Camera-type eye (tissue), 1 donor: ENCODE measurements around the gene POLE2. TPM values are rescaled to one million over a fixed set of nuclear protein-coding genes. Genes with fewer than 3 reads are reported as not detected.

Experiments
- total RNA-seq: library from RNA; depleted of rRNA; stranded (reverse); fragments of >200 nt; gene quantifications from one replicate; pipeline ENCODE4 v1.2.3, GENCODE V29; 2014

The POLE2 gene
- 14.3 TPM for total RNA-seq

DNA sequence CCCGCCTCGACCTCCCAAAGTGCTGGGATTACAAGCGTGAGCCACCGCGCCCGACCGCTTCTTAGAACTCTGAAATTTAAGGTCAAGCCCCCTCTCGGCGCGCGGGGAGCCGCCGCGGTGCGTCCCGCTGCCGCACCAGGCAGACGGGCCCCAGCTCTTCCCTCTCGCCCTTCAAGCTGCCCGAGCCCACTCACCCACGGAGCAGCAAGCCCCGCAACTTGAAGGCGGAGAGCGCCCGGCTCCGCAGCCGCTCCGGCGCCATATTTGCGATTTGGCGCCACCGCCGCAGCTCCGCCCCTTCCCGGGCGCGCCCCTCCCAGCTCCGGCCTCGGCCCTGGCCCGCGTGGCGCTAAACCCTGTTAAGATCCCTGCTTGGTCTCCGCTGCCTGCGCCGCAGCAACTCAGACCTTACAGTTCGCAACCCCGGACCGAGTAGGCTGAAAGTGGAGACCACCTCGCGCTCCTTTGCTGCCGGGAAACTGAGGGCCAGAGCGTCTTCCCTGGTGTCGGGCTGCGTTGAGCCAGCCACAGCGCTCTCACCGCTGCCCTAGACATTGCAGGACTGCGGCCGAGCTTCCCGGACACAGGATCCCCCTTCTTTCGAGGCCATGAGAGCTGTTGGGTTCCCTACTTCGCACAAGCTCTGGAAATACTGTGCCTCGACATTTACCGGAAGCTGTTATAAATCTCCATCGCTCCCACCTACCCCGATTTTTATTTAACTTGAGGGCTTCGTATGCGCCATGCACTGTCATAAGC, at the start of gene POLE2:
Gene POLE2 (minus strand): TSS at position 273 of the 759 bp plus-strand sequence. CDS start 11 bp downstream, at position 262.

DNA sequence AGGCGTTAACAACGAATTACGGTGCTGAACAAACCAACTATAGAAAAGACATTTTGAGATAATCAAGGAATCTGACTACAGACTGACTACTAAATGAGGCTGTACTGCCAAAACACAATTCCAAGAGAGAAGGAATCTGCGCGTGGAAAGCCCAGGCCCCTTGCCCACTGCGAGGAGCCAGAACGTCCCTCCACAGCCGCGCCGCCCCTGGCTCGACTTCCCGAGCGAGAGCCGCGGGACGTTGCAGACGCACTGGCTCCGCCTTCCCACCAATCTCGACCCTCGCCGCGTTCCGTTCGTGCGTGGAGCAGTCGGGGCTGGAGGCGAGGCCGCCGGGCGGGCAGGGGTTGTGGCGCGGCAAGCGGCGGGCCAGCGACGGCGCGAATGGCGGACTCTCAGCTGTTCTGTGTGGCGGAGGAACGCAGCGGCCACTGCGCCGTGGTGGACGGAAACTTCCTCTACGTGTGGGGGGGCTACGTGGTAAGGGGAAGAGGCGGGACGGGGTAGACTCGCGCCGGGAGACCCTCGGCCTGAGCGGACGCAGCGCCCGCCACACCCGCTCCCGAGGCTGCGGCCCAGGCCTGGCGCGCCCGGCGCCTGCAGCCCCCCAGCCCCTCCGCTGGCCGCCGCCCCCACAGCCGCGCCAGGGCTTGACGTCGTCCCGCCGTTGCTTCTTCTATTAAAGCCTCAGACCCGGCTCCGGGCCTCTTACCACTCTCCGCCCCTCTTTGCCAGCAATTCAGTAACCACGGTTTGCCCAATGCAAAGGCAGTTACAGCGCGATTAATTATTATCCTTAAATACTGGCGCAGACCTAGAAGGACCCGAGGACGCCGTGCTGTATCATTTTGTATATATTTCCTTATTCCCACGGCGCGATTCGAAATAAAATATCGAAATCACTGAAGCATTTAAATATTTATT, 5.1 kb upstream of the POLE2 start, which contains the start of gene KLHDC1:
Gene KLHDC1 (plus strand): TSS at position 310 of the 924 bp plus-strand sequence. CDS start 75 bp downstream, at position 385.

DNA sequence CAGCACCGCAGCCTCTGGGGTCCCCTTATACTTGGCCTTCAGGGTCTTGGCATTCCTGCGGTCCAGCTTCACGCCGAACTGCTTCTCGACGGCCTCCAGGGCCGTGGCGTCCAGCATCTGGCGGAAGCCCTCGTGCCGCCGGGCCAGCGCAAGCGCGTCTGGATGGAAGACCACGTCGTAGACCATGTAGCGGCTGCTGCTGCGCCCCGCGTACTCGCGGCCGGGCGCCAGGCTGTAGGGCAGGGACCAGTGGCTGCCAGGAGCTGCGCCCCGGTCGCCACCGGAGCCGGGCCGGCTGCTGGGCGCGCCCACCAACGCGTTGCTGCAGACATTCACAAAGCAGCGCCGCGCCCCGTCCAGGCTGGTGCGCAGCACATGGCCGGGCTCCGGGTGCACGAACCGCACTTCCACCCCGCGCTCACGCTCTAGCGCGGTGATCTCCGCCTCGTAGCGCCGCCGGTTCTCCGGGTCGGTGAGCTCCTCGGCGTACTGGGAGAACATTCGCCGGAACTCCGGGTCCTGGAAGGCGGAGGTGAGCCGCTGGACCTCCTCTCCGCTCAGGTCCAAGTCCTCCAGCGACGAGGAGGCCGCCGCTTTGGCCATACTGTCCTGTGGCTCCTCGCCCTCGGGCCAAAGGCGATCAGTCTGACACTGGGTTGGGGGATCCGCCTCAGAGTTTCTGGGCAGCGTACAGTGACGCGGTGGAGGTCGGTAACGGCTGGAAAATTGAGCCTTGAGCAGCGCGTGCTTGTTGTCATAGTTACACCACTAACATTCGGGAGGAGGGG, 53.3 kb downstream of the POLE2 start, which contains the start of gene DNAAF2:
Gene DNAAF2 (minus strand): TSS at position 698 of the 788 bp plus-strand sequence. CDS start 95 bp downstream, at position 603.

DNA sequence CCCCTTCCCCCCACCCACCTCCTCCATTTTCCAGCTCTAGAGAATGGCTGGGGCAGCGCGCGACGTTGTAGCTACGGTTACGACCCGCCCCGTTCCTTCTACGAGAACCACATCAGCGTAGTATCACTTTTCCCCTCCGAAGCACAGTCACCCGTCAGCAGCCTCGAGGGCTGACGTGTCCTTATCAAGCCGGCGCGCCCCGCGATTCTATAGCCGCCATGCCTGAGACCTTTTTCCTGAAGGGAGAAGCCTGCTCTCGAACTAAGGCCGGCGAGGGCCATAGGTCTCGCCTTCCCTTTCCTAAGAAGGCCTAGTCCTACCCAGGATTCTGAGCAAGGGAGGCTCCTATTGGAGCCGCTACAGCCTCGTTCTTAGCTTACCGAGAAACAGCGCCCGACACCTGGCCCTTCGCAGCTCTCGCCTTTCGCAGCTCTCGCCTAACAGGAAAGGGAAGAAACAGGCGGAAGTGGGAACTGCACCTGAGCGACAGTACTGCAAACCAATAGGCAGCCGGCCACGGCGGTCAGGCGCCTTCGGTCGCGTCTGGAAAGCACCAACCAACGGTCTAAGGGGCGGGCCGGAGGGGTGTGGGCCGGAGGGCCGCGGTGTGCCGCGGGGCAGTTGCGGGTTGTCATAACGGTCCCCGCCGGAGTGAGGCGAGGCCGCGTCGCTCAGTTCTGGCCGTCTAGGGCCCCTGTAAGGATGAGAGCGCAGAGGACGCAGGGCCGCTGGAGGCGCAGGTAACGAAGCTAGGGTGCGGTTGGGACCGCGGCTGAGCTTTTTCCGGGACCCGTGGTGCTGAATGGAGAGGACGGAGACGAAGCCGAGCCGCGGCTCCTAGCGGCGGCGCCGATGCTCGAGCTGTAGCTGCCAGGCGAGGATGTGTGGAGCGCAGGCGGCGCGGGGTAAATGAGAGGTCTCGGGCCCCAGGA, 67.6 kb downstream of the POLE2 start, which contains the start of the genes MGAT2 and RPL36AL:
Gene MGAT2 (plus strand): TSS at position 618 of the 932 bp plus-strand sequence. CDS start 470 bp downstream, outside the sequence.
Gene RPL36AL (minus strand): TSS at position 445 of the 932 bp plus-strand sequence. CDS start 1,522 bp downstream, outside the sequence.

GRCh38 chr14:49598485-49599300, 89.3 kb downstream of the POLE2 start, which contains the start of gene LRR1:
Gene LRR1, plus strand, starts transcription at chr14:49598940. Its CDS starts 81 bp downstream, at chr14:49599021.

Other genes starting within 250 kb of the POLE2 start
- gene RPS29, start 101.8 kb downstream of the POLE2 start, total RNA-seq, result 1,905 TPM
- 9.2 TPM for gene LRR1, start 89.3 kb downstream of the POLE2 start, total RNA-seq
- 76.9 TPM for gene RPL36AL, start 67.6 kb downstream of the POLE2 start, total RNA-seq
- 34.1 TPM for gene MGAT2, start 67.4 kb downstream of the POLE2 start, total RNA-seq
- gene DNAAF2, start 53.0 kb downstream of the POLE2 start, total RNA-seq, result 22.7 TPM
- gene KLHDC1, start 4.9 kb upstream of the POLE2 start, total RNA-seq, result 14.6 TPM
- 119 TPM for gene KLHDC2, start 79.9 kb upstream of the POLE2 start, total RNA-seq
- 157 TPM for gene NEMF, start 164.6 kb upstream of the POLE2 start, total RNA-seq
- 45.0 TPM for gene ARF6, start 204.9 kb upstream of the POLE2 start, total RNA-seq